WTC11 (cell line): ENCODE data around the gene RASAL2. TPM values are rescaled to one million over a fixed set of nuclear protein-coding genes. Genes with fewer than 3 reads are reported as not detected.

Experiments used
- ATAC-seq: fragments of 200-7000 bp; cut with Tn5 transposase; 2 replicates; pipeline ENCODE4 v1.10.0; 2021; ENCODE audit warnings: mild to moderate bottlenecking, moderate library complexity
- CTCF ChIA-PET: fragments of 300-600 bp; sonication (Branson Sonifier 250); formaldehyde crosslinking; loops from one replicate; lab custom pipeline; 2021; ENCODE audit warnings: antibody characterized with exemption; lab: Charles Lee
- POLR2A ChIA-PET: fragments of 350-600 bp; sonication (Branson Sonifier 250); formaldehyde crosslinking; loops from one replicate; lab custom pipeline; 2021; ENCODE audit warnings: antibody characterized with exemption; lab: Charles Lee
- DNase-seq: peaks from one replicate; pipeline ENCODE4 v3.0.0; 2021; ENCODE audit warnings: low spot score
- H3K27ac Mint-ChIP-seq: 2 replicates; pipeline ENCODE4 v1.8.0; 2021; ENCODE audit warnings: mixed read lengths
- H3K27me3 Mint-ChIP-seq: 2 replicates; pipeline ENCODE4 v1.8.0; 2021; ENCODE audit warnings: low read depth, mild to moderate bottlenecking, moderate library complexity, mixed read lengths
- H3K36me3 Mint-ChIP-seq: 2 replicates; pipeline ENCODE4 v1.8.0; 2021; ENCODE audit warnings: mixed read lengths
- H3K4me1 Mint-ChIP-seq: 2 replicates; pipeline ENCODE4 v1.8.0; 2022; ENCODE audit warnings: mixed read lengths
- H3K4me3 Mint-ChIP-seq: 2 replicates; pipeline ENCODE4 v1.8.0; 2021; ENCODE audit warnings: mild to moderate bottlenecking, moderate library complexity, mixed read lengths
- H3K9me3 Mint-ChIP-seq: 2 replicates; pipeline ENCODE4 v1.8.0; 2021; ENCODE audit warnings: mixed read lengths
- ARID4B ChIP-seq: sonication (generic); formaldehyde crosslinking; IDR thresholded peaks from 2 replicates; pipeline ENCODE4 v1.8.0; 2023; ENCODE audit warnings: missing genetic modification reagents, mild to moderate bottlenecking, borderline replicate concordance
- ATF1 ChIP-seq: sonication (generic); formaldehyde crosslinking; IDR thresholded peaks from 2 replicates; pipeline ENCODE4 v1.8.1; 2023; ENCODE audit warnings: mild to moderate bottlenecking, moderate library complexity, missing genetic modification reagents
- ATF2 ChIP-seq: sonication (generic); formaldehyde crosslinking; IDR thresholded peaks from 2 replicates; pipeline ENCODE4 v1.8.1; 2022; ENCODE audit warnings: low read depth, missing genetic modification reagents, borderline replicate concordance
- CREM ChIP-seq: sonication (generic); formaldehyde crosslinking; IDR thresholded peaks from 2 replicates; pipeline ENCODE4 v1.8.1; 2022; ENCODE audit warnings: mild to moderate bottlenecking, missing genetic modification reagents, moderate library complexity
- ESRRA ChIP-seq: sonication (generic); formaldehyde crosslinking; IDR thresholded peaks from 2 replicates; pipeline ENCODE4 v1.8.1; 2022; ENCODE audit warnings: mild to moderate bottlenecking, missing genetic modification reagents, borderline replicate concordance
- GTF2I ChIP-seq: fragments of 250-450 bp; sonication (Bioruptor Pico); conservative IDR thresholded peaks from 2 replicates; pipeline ENCODE4 v1.4.0; 2021; ENCODE audit warnings: mild to moderate bottlenecking
- JAZF1 ChIP-seq: fragments of 250-450 bp; sonication (Bioruptor Pico); IDR thresholded peaks from 2 replicates; pipeline ENCODE4 v1.9.0; 2021; ENCODE audit warnings: moderate library complexity, mild to moderate bottlenecking, inconsistent platforms
- JUN ChIP-seq: sonication (generic); formaldehyde crosslinking; IDR thresholded peaks from 2 replicates; pipeline ENCODE4 v1.8.0; 2023; ENCODE audit warnings: mild to moderate bottlenecking, missing genetic modification reagents
- KAT7 ChIP-seq: sonication (generic); formaldehyde crosslinking; IDR thresholded peaks from 2 replicates; pipeline ENCODE4 v1.8.1; 2023; ENCODE audit warnings: missing genetic modification reagents, mild to moderate bottlenecking, borderline replicate concordance
- MLX ChIP-seq: sonication (generic); formaldehyde crosslinking; IDR thresholded peaks from 2 replicates; pipeline ENCODE4 v1.8.1; 2023; ENCODE audit warnings: mild to moderate bottlenecking, missing genetic modification reagents, moderate library complexity
- MXD4 ChIP-seq: fragments of 250-450 bp; sonication (Bioruptor Pico); IDR thresholded peaks from 2 replicates; pipeline ENCODE4 v1.8.0; 2021; ENCODE audit warnings: mild to moderate bottlenecking, moderate library complexity, borderline replicate concordance
- MYBL2 ChIP-seq: sonication (generic); formaldehyde crosslinking; IDR thresholded peaks from 2 replicates; pipeline ENCODE4 v1.8.1; 2023; ENCODE audit warnings: mild to moderate bottlenecking, moderate library complexity, missing genetic modification reagents
- NFYB ChIP-seq: sonication (generic); formaldehyde crosslinking; conservative IDR thresholded peaks from 2 replicates; pipeline ENCODE4 v1.8.0; 2022; ENCODE audit warnings: low read depth, missing genetic modification reagents
- SMAD3 ChIP-seq: sonication (generic); formaldehyde crosslinking; IDR thresholded peaks from 2 replicates; pipeline ENCODE4 v1.8.0; 2022; ENCODE audit warnings: missing genetic modification reagents, mild to moderate bottlenecking, borderline replicate concordance
- SMAD4 ChIP-seq: sonication (generic); formaldehyde crosslinking; IDR thresholded peaks from 2 replicates; pipeline ENCODE4 v1.8.0; 2022; ENCODE audit warnings: mild to moderate bottlenecking, missing genetic modification reagents
- ZBTB21 ChIP-seq: sonication (generic); formaldehyde crosslinking; IDR thresholded peaks from 2 replicates; pipeline ENCODE4 v1.8.1; 2023; ENCODE audit warnings: mild to moderate bottlenecking, missing genetic modification reagents, borderline replicate concordance
- ZNF232 ChIP-seq: sonication (generic); formaldehyde crosslinking; IDR thresholded peaks from 2 replicates; pipeline ENCODE4 v1.8.0; 2022; ENCODE audit warnings: mild to moderate bottlenecking, missing genetic modification reagents
- ZNF425 ChIP-seq: fragments of 250-450 bp; sonication (Bioruptor Pico); conservative IDR thresholded peaks from 2 replicates; pipeline ENCODE4 v1.9.0; 2021; ENCODE audit warnings: mild to moderate bottlenecking
- total RNA-seq: library from RNA; stranded (reverse); gene quantifications from 3 replicates; pipeline ENCODE4 v1.2.3, GENCODE V29; 2021
- TF ChIP-seq, protein P1 (sequence below): sonication (generic); formaldehyde crosslinking; IDR thresholded peaks from 2 replicates; pipeline ENCODE4 v1.8.0; 2022; ENCODE audit warnings: mild to moderate bottlenecking, missing genetic modification reagents
- TF ChIP-seq, protein P2 (sequence below): sonication (generic); formaldehyde crosslinking; IDR thresholded peaks from 2 replicates; pipeline ENCODE4 v1.8.0; 2023; ENCODE audit warnings: missing genetic modification reagents

Gene RASAL2
- total RNA-seq, 1 experiment from 2014 or later: 29.5 TPM

GRCh38 chr1:178411756-178412399 lies 318.0 kb downstream of the RASAL2 start:
- no peak for ATAC-seq
- Mint-ChIP-seq H3K27ac (no peak overlapping the region), H3K4me1 (peaks cover 17% of the 10 kb centered on the region), H3K27me3 (no peaks in the 10 kb centered on the region), H3K4me3 (no peak overlapping the region), H3K9me3 (peaks cover 18% of the 10 kb centered on the region), H3K36me3 (peaks cover 8% of the 10 kb centered on the region)
- ChIA-PET POLR2A (no interaction called here), CTCF (interaction anchor here (0.7 to 0.8 kb wide), 2 partner anchors 32 to 89 kb away, joined by 3 to 5 read pairs; no protein-coding TSS in a partner anchor)
- TF ChIP-seq GTF2I: no peak
- DNase-seq: no peak

DNA sequence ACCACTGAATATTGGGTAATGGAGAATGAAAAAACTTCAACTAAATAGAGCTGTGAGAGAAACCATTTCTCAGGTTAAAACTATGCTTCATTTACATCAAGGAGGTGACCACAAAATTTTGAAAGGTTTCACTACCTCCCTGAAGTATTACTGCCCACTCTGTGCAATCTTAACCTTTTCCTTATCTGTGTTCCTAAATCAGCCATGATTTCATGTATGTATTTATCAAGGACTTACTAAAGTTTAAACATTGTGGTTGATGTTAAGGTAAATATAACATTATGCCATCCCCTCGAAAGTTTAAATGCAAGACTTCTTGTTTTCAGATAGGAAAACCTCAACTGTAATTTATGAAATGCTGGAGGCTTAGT lies 318.5 kb downstream of the RASAL2 start:
- TF ChIP-seq MYBL2 (CRISPR knock-in tag) (no peak), ATF1 (no peak), MLX (CRISPR knock-in tag) (no peak), SMAD4 (no peak), CREM (no peak), NFYB (CRISPR knock-in tag) (no peak), ZBTB21 (CRISPR knock-in tag) (no peak), MXD4 (CRISPR knock-in tag) (no peak), ZNF425 (CRISPR knock-in tag) (no peak), JUN (CRISPR knock-in tag) (no peak), ARID4B (CRISPR knock-in tag) (no peak), ZNF232 (CRISPR knock-in tag) (no peak), KAT7 (CRISPR knock-in tag) (no peak)
- Mint-ChIP-seq H3K27me3 (no peaks in the 10 kb centered on the region), H3K27ac (no peak overlapping the region), H3K9me3 (peaks cover 18% of the 10 kb centered on the region), H3K4me3 (no peak overlapping the region), H3K36me3 (peaks cover 8% of the 10 kb centered on the region), H3K4me1 (peaks cover 17% of the 10 kb centered on the region)
- POLR2A ChIA-PET: no interaction called here
- DNase-seq (no peak), ATAC-seq (no peak)
- CTCF ChIA-PET: interaction anchor here (0.5 to 0.8 kb wide), 3 partner anchors 32 to 88 kb away, joined by 3 to 5 read pairs (median 4); no protein-coding TSS in a partner anchor

DNA sequence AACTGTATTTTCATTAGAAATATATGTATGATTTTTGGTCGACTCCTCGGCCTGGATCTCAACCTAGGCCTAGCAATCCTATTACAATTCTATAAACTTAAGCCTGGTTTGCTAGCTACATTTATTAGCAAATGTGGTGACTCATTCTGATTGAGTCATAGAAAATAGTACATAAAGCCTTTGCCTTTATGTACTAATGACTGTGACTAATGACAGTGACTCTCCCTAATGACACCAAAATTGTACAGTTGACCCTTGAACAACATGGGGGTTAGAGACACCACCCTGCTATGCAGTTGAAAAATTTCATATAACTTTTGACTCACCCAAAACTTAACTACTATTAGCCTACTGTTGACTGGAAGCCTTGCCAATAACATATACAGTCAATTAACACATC lies 324.0 kb downstream of the RASAL2 start:
- no peaks in the 10 kb centered on the region for H3K36me3 Mint-ChIP-seq
- ATAC-seq (no peak), DNase-seq (no peak)
- H3K27me3 Mint-ChIP-seq: no peaks in the 10 kb centered on the region
- H3K9me3 Mint-ChIP-seq: no peaks in the 10 kb centered on the region; the same call in 1 of the 2 replicates
- ChIA-PET CTCF (no interaction called here), POLR2A (no interaction called here)
- no peak overlapping the region for H3K4me3 Mint-ChIP-seq
- H3K4me1 Mint-ChIP-seq: peaks cover 8% of the 10 kb centered on the region
- no peak overlapping the region for H3K27ac Mint-ChIP-seq
- TF ChIP-seq ATF1 (no peak), ESRRA (CRISPR knock-in tag) (no peak), JAZF1 (CRISPR knock-in tag) (no peak), ATF2 (CRISPR knock-in tag) (no peak), SMAD3 (CRISPR knock-in tag) (no peak), MYBL2 (CRISPR knock-in tag) (no peak)
- TF ChIP-seq, protein P1, sequence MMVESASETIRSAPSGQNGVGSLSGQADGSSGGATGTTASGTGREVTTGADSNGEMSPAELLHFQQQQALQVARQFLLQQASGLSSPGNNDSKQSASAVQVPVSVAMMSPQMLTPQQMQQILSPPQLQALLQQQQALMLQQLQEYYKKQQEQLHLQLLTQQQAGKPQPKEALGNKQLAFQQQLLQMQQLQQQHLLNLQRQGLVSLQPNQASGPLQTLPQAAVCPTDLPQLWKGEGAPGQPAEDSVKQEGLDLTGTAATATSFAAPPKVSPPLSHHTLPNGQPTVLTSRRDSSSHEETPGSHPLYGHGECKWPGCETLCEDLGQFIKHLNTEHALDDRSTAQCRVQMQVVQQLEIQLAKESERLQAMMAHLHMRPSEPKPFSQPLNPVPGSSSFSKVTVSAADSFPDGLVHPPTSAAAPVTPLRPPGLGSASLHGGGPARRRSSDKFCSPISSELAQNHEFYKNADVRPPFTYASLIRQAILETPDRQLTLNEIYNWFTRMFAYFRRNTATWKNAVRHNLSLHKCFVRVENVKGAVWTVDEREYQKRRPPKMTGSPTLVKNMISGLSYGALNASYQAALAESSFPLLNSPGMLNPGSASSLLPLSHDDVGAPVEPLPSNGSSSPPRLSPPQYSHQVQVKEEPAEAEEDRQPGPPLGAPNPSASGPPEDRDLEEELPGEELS: no peak
- TF ChIP-seq, protein P2, sequence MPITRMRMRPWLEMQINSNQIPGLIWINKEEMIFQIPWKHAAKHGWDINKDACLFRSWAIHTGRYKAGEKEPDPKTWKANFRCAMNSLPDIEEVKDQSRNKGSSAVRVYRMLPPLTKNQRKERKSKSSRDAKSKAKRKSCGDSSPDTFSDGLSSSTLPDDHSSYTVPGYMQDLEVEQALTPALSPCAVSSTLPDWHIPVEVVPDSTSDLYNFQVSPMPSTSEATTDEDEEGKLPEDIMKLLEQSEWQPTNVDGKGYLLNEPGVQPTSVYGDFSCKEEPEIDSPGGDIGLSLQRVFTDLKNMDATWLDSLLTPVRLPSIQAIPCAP (CRISPR knock-in tag): no peak
